Activated gamma-delta T cell treated with Interleukin-2 at 50 U/mL for 16 hours (primary cell): ENCODE data around the gene COL8A2.

Experiments
- DNase-seq: peaks from one replicate; pipeline ENCODE4 v3.0.0-alpha.2; 2020

COL8A2 gene

GRCh38 chr1:36087233-36088123 is 37.5 kb downstream of the COL8A2 start:
- no peak for DNase-seq

GRCh38 chr1:36086529-36087232 is 38.3 kb downstream of the COL8A2 start:
- no peak for DNase-seq

DNA sequence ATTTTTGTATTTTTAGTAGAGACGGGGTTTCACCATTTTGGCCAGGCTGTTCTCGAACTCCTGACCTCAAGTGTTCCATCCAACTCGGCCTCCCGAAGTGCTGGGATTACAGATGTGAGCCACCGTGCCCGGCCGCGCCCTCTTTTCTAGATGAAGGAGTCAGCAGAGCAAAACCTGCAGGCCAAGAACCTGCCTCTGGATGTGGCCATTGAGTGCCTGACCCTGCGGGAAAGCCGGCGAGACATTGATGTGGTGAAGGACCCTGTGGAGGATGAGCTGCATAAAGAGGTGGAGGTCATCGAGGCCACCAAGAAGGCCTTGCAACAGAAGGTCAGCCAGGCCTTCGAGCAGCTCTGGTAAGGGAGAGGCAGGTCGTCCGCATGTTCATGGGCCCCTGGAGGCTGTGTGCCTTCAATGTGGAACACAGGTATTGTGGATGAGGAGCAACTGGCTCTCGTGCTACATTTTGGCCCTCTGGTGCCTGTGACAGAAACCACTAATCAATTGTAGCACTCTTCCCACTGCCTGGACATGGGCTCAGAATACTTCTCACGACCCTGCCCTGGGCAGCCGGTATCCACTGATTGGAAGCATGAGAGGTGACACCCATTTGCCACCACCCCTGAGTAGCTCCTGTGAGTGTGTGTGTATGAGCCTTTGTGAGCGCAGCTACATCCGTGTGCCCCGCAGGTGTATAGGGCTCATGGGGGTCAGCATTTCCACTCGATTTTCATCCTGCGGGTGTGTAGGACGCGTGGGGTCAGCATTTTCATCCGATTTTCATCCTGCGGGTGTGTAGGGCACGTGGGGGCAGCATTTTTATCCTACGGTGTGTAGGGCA is 39.1 kb downstream of the COL8A2 start:
- DNase-seq: no peak

DNA sequence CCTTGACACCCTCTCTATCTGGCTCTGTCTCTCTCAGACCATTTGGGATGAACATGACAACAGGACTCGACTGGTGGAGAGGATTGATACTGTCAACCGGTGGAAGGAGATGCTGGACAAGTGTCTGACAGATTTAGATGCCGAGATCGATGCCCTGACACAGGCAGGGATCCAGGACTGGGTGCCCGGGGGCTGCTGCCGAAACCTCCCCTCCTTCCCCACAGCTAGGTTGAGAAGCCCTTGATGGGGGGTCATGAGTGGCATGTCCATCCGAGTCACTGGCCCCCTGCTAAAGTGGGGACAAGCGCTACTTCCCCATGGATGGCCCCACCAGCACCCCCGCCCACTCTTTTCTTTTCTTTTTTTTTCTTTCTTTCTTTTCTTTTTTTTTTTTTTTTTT is 39.9 kb downstream of the COL8A2 start:
- no peak for DNase-seq

GRCh38 chr1:36084497-36085115 is 40.4 kb downstream of the COL8A2 start:
- DNase-seq: no peak

- DNase-seq: no peak
Observed at GRCh38 chr1:36083635-36084496, 41.2 kb downstream of the COL8A2 start, which contains the start of gene TEKT2. TEKT2 (plus strand) TSS chr1:36084094; CDS start chr1:36084922, 828 bp downstream.

- no peak for DNase-seq
Observed at GRCh38 chr1:36083219-36083618, 41.8 kb downstream of the COL8A2 start.

DNA sequence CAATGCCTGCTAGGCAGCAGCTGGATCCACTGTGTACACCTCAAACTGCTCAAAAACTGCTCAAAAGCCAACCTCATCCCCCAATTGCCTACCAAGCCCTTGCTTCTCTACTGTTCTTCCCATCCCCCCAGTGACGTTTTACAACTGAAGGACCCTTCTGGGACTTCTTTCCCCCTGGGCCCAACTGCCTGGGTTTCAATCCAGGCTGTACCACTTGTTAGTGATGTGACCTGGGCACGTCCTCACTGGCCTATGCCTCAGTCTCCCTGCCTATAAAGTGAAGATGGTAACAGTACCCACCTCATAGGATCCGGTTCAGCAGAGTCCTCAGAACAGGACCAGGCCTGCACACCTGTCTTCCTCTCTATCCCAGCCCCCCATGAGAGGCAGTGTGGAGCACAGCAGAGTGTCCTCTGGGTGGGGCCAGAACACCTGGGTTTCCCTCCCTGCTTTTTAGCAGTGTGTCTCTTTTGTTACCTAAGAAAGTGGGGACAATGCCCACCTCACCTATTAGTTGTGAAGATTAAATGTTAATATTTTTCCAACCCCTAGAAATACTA is 43.0 kb downstream of the COL8A2 start:
- no peak for DNase-seq

- DNase-seq: no peak
Observed at GRCh38 chr1:36080801-36081200, 44.2 kb downstream of the COL8A2 start.

DNA sequence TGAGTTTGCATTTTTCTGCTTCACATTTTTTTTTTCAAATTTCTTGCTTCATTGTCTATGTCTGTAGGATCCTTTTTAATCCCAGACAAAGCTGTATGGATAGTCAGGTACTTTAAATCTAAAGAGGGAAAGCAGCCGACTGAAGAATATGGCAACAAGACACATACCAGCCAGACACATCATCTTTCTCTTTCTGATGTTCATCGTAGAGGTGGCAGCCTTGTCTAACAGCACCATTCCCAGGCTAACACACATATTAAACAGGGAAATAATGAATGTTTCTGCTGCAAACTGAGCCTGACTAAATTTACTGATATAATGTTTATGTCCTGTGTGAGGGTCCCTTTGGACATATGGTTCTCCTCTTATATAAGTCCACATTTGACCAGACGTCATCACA is 44.8 kb downstream of the COL8A2 start:
- DNase-seq: no peak

GRCh38 chr1:36076979-36077573 is 47.9 kb downstream of the COL8A2 start:
- DNase-seq: no peak

DNA sequence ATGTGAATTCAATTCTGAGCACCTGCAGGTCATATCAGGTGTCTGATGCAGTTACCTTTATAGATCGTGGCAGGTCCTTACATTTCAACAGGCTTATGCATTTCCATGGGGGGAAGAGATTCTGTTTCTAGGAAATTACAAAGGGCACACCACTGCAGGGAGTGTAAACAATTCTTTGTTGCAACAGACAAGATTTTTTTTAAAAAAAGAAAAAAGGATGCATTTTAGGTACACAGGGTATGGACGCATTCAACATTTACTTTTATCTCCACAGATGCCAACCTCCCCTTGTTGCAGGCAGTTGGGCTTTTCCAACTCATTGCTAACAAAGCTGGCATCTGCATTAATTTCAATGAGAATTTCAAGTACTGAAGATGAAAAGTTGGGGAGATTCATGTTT is 54.7 kb downstream of the COL8A2 start:
- no peak for DNase-seq

DNA sequence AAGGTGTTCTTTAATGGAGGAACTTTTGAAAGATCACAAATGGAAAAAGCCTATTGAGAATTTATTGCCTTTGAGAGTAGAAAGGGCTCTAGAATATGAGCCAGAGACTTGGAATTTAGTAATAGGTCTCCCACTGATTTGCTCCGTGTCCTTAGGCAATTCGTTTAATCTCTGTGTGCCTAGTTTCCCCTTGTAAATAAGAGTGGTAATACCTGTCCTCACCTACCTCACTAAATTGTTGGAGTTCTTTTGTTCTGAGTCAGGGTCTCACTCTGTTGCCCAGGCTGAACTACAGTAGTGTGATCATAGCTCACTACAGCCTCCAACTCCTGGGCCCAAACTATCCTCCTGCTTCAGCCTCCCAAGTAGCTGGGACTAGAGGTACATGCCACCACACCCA is 56.2 kb downstream of the COL8A2 start:
- DNase-seq: no peak

GRCh38 chr1:36067871-36068270 is 57.2 kb downstream of the COL8A2 start:
- no peak for DNase-seq

GRCh38 chr1:36062315-36062714 is 62.7 kb downstream of the COL8A2 start:
- DNase-seq: no peak

- no peak for DNase-seq
Observed at GRCh38 chr1:36055706-36056105, 69.3 kb downstream of the COL8A2 start.

- no peak for DNase-seq
Observed at GRCh38 chr1:36053978-36054377, 71.0 kb downstream of the COL8A2 start.

GRCh38 chr1:36051821-36052220 is 73.2 kb downstream of the COL8A2 start:
- DNase-seq: no peak
